Mesothelial cell of epicardium (in vitro differentiated cells): Measurements from ENCODE around the gene CACNB4. TPM values are rescaled to one million over a fixed set of nuclear protein-coding genes. Genes with fewer than 3 reads are reported as not detected.
"Not testable (repeated sequence)": the region's sequence is repeated elsewhere in the genome, so short reads cannot be mapped to it uniquely, and the experiment has no call there.

ENCODE experiments used
- DNase-seq, 2 experiments: peaks; one replicate each; pipeline ENCODE4 v3.0.0; 2021; ENCODE audit warnings: low spot score in 2 of 2; ENCODE audit not compliant: unreplicated experiment in 2 of 2
- H3K27ac Mint-ChIP-seq: 2 replicates; pipeline ENCODE4 v1.8.0; 2021; ENCODE audit warnings: mixed read lengths
- H3K27me3 Mint-ChIP-seq: 2 replicates; pipeline ENCODE4 v1.8.0; 2021; ENCODE audit warnings: low read depth, mixed read lengths
- H3K36me3 Mint-ChIP-seq: 2 replicates; pipeline ENCODE4 v1.8.0; 2021; ENCODE audit warnings: mixed read lengths
- H3K4me1 Mint-ChIP-seq: 2 replicates; pipeline ENCODE4 v1.8.0; 2021; ENCODE audit warnings: mixed read lengths
- H3K4me3 Mint-ChIP-seq: 2 replicates; pipeline ENCODE4 v1.8.0; 2021; ENCODE audit warnings: mild to moderate bottlenecking, moderate library complexity, mixed read lengths
- H3K9me3 Mint-ChIP-seq: 2 replicates; pipeline ENCODE4 v1.8.0; 2021; ENCODE audit warnings: mixed read lengths
- CTCF ChIP-seq: fragments of 200-600 bp; sonication (generic); IDR thresholded peaks from one replicate; pipeline ENCODE4 v1.5.0; 2021; ENCODE audit warnings: antibody characterized with exemption; ENCODE audit not compliant: unreplicated experiment
- total RNA-seq: library from RNA; stranded (reverse); gene quantifications from 3 replicates; pipeline ENCODE4 v1.2.1, GENCODE V29; 2021

Gene CACNB4
- total RNA-seq, 1 donor from 2014 or later: 4.1 TPM

DNA sequence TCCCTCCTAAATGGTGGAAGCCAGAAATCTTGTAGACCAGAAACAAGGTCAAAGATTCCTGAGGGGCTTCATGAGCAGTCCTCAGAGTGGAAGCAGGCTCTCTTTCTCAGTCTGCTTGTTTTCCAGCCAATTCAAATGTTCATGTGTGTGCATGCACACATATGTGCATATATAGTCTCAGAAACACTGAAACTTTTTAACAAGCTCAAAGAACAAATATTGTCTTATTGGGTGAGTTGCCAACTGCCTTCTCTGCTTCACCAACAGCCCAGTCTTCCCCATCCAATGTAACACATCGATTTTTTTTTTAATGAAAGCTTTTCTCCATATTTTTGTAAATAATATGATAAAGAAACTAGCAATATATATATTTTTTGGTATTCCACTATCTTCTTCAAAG, 3.7 kb downstream of the CACNB4 start:
- Mint-ChIP-seq H3K4me1 (peaks cover 21% of the 10 kb centered on the region), H3K9me3 (no peaks in the 10 kb centered on the region), H3K4me3 (no peak overlapping the region), H3K27me3 (peaks cover 63% of the 10 kb centered on the region), H3K27ac (no peak overlapping the region), H3K36me3 (no peaks in the 10 kb centered on the region)
- no peak for DNase-seq
- TF ChIP-seq CTCF: no peak

- Mint-ChIP-seq H3K27me3 (peaks cover 55% of the 10 kb centered on the region), H3K9me3 (no peaks in the 10 kb centered on the region), H3K4me3 (no peak overlapping the region)
These were observed 4.8 kb downstream of the CACNB4 start for GRCh38 chr2:152094014-152094413.

DNA sequence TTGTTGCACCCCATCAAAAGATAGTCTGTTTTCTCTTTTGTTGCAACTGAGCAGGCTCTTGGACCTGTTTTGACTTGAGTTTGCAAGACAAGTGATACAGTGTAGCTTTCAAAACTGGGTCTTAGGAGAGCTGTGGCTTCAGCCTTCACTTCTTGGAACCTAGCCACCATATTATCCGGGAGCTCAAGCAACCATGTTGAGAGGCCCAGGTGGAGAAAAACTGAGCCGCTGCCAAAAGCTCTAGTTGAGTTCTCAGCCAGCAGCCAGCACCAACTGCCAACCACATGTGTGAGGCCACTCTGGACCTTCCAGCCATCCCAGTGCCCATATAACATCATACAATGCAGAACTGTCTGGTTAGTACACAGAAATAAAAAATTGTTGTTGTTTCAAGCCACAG, 5.4 kb downstream of the CACNB4 start:
- H3K4me1 Mint-ChIP-seq: peaks cover 14% of the 10 kb centered on the region
- H3K36me3 Mint-ChIP-seq: no peaks in the 10 kb centered on the region
- peaks cover 53% of the 10 kb centered on the region for H3K27me3 Mint-ChIP-seq
- no peaks in the 10 kb centered on the region for H3K9me3 Mint-ChIP-seq
- no peak overlapping the region for H3K27ac Mint-ChIP-seq
- no peak for DNase-seq
- H3K4me3 Mint-ChIP-seq: no peak overlapping the region
- no peak for TF ChIP-seq CTCF

More at GRCh38 chr2:152094014-152094413, 4.8 kb downstream of the CACNB4 start:
- no peak for DNase-seq
- Mint-ChIP-seq H3K36me3 (no peaks in the 10 kb centered on the region), H3K27ac (no peak overlapping the region), H3K4me1 (peaks cover 14% of the 10 kb centered on the region)
- no peak for TF ChIP-seq CTCF

GRCh38 chr2:152092095-152092494, 6.7 kb downstream of the CACNB4 start:
- DNase-seq: no peak
- Mint-ChIP-seq H3K4me1 (peaks cover 5% of the 10 kb centered on the region), H3K9me3 (no peaks in the 10 kb centered on the region), H3K27ac (no peak overlapping the region), H3K27me3 (peaks cover 40% of the 10 kb centered on the region), H3K4me3 (no peak overlapping the region), H3K36me3 (no peaks in the 10 kb centered on the region)
- TF ChIP-seq CTCF: no peak

DNA sequence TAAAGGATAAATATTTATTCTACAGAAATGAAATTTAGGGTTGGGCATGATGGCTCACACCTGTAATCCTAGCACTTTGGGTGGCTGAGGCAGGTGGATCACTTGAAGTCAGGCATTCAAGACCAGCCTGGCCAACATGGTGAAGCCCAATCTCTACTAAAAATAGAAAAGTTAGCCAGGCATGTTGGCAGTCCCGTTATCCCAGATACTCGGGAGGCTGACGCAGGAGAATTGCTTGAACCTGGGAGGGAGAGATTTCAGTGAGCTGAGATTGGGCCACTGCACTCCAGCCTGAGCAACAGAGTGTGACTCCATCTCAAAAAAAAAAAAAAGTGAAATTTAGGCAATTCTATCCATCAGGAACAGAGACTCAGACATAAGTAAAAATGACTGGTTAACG, 8.1 kb downstream of the CACNB4 start:
- not testable (repeated sequence) for DNase-seq, H3K4me1 Mint-ChIP-seq, H3K9me3 Mint-ChIP-seq, H3K4me3 Mint-ChIP-seq, H3K36me3 Mint-ChIP-seq, H3K27ac Mint-ChIP-seq
- peaks cover 29% of the 10 kb centered on the region for H3K27me3 Mint-ChIP-seq

DNA sequence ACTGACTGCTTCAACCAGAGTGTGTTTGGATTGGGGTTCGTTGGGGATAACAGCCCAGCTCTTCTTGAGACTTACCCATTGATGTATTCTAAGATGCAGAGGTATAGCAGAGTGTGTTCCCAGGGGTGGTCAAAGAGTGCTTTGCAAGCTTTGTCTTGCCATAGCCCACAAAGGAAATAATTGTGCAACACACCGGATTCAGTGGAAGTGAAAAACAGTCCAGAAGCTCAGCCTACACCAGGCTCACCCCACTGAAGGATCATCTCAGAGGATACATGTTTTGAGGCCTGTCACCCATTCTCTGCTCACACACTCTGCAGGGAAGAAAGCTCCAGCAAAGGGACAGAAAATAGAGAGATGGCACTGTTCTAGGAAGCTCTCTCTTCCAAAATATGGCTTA, 9.6 kb downstream of the CACNB4 start:
- TF ChIP-seq CTCF: no peak
- Mint-ChIP-seq H3K9me3 (no peaks in the 10 kb centered on the region), H3K27me3 (peaks cover 15% of the 10 kb centered on the region), H3K4me3 (no peak overlapping the region), H3K27ac (no peak overlapping the region), H3K4me1 (no peaks in the 10 kb centered on the region), H3K36me3 (no peaks in the 10 kb centered on the region)
- DNase-seq: no peak
